ENCODE results near the gene PCMTD2.

The PCMTD2 gene

DNA sequence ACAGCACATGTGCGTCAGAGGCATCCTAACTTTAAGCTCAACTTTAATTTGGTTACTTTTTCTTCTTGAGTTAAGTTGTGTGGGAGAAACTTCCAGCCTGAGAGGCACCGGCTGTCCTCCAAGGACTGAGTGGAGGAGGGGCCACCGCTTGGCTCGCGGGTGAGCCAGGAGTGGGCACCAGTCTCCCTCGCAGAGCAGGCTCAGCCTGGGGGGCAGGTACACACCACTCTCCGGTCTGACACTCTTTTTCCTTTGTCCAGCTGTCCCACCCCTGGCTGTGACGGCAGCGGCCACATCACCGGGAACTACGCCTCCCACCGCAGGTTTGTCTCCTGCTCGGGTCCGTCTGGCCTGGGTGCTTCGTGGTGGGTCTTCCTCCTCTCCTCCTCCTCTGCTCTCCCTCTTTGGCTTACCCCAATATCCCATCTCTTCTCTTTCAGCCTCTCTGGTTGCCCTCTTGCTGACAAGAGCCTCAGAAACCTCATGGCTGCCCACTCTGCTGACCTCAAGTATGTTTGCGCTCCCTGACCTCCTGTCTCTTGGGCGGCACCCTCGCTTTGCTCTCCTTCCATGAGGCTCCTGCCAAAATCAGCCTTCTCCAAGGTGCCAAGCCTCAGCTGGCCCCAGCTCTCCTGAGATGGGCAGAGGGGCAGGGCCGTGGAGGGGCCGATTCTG is 32.6 kb upstream of the PCMTD2 start:
- TF ChIP-seq, protein P1, sequence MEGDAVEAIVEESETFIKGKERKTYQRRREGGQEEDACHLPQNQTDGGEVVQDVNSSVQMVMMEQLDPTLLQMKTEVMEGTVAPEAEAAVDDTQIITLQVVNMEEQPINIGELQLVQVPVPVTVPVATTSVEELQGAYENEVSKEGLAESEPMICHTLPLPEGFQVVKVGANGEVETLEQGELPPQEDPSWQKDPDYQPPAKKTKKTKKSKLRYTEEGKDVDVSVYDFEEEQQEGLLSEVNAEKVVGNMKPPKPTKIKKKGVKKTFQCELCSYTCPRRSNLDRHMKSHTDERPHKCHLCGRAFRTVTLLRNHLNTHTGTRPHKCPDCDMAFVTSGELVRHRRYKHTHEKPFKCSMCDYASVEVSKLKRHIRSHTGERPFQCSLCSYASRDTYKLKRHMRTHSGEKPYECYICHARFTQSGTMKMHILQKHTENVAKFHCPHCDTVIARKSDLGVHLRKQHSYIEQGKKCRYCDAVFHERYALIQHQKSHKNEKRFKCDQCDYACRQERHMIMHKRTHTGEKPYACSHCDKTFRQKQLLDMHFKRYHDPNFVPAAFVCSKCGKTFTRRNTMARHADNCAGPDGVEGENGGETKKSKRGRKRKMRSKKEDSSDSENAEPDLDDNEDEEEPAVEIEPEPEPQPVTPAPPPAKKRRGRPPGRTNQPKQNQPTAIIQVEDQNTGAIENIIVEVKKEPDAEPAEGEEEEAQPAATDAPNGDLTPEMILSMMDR (IDR thresholded peaks at IDR 0.05; ENCODE audit: low read depth, low read length, missing control alignments): no peak
- no peak overlapping the region for H3K4me3 ChIP-seq (ENCODE audit: low read depth, low read length)
- no peak for DNase-seq (ENCODE audit: low read depth)

DNA sequence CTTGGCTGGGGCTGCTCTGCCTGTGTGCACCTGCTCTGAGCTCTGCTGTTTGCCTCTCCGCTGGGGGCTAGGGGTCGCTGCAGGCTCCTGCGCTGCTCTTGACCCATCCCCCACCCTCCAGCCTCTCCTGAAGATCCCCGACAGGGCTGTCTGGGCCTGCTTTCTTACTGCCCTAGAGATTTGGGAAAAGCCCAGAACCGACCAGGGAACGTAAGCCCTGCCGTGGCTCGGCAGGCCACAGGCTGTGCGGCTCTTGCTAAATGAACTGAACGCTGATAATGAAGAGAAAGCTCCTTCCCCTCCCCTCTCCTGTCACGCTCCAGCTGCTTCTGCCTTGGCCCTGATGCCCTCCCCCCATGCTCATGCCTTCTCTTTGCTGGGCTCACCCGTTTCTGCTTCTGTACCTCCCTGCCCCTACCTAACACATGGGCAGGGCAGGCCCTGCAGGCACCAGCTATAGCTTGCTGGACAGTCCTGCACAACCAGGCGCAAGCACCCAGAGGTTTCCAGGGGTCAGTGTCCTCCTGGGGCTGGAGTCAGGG is 32.0 kb upstream of the PCMTD2 start:
- no peak for DNase-seq (ENCODE audit: low read depth)
- TF ChIP-seq, protein P1 (IDR thresholded peaks at IDR 0.05; ENCODE audit: low read depth, low read length, missing control alignments): peak; percentile 10

DNA sequence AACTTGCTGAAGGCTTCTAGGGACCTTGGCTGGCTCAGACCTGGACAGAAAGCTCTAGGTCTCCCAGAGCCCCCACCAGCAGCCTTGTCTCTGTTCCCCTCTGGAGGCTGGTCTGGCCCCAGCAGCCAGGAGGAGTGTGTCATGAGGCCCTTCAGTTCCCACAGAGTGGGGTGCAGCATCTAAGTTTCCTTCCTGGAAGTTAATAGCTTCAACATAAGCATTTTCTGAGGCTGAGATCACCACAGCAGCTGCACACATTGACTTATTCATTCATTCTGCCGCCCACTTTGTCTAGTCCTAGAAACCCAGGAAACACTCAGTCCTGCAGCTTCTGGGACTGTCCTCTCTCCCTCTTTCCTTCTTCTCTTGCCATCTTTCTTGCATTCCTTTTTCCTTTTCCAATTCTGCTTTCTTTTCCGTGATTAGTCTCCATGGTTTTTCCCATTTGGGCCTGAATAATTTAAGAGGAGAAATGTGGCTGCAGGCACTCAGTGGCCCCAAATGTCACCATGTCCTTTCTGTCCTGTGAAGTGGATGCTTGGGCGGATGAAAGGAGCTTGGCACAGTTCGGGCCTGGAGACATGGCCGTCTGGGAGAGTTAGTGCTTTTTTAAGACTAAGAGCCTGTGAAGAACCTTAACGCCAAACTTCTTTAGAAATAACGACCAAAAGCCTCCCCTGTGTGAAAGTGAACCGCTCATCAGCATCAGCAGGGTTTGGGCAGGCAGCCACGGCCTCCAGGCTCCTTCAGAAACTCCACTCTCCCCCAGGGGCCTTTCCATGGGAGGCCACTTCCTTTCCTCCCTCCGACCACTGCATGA is 31.0 kb upstream of the PCMTD2 start:
- no peak for DNase-seq (ENCODE audit: low read depth)

More for the DNA sequence above, 32.0 kb upstream of the PCMTD2 start:
- H3K4me3 ChIP-seq (ENCODE audit: low read depth, low read length): no peak overlapping the region

DNA sequence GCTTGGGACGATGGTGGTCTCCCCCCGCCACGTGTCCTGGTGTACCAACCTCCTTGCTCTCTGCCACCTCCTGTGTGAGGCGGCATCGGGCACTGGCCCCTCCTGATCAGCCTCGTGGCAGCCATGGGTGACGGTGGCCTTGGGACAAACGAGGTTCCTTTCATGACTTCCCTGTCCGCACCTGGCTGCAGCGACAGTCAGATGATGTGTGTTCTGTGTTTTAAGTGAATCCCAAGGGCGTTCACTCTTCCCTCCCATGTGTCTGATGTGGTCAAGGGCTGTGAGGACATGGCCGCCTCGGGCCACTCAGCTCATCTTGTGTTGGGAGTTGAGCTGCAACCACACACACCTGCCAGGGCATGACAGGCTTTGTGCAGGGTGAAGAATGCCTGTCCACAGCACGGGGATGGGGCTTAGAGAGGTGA is 30.4 kb upstream of the PCMTD2 start:
- TF ChIP-seq, protein P1 (IDR thresholded peaks at IDR 0.05; ENCODE audit: low read depth, low read length, missing control alignments): no peak
- no peak overlapping the region for H3K4me3 ChIP-seq (ENCODE audit: low read depth, low read length)
- DNase-seq (ENCODE audit: low read depth): no peak

More for the DNA sequence above, 31.0 kb upstream of the PCMTD2 start:
- H3K4me3 ChIP-seq (ENCODE audit: low read depth, low read length): no peak overlapping the region
- TF ChIP-seq, protein P1 (IDR thresholded peaks at IDR 0.05; ENCODE audit: low read depth, low read length, missing control alignments): no peak

DNA sequence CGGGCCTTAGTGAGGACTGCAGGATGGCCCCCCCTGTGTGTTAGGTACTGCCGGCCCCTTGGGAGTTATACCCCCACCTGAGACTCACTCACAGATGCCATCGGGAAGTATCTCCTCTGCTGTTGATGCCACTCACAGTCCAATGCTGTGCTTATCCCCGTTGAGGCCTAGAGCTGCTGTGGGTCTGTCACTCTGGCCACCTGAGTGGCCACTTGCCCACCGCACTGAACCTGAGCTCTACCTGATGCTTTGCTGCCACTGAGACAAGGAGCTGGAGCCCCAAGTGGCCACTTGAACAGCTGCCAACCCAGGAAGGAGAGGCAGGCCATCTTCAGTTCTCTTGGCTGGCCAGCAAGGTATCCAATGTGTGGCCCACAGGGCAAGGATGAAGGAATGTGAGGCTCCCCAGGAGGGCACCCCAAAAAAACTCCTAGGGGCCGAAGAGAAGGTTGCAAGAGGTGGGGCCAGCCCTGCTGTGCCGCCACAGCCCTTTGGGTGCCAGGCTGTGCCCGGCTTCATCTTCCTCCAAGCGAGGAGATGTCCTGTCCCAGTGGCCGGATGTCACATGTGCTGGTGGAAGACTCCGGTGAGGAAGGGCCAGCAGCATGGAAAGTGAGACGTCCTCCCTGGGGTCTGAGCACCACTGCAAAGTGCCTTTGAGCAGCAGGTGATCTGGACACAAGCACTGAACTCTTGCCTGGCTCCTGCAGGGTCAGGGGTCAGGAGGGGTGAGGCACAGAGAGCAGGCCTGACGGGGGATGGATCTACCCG is 29.5 kb upstream of the PCMTD2 start:
- TF ChIP-seq, protein P1 (IDR thresholded peaks at IDR 0.05; ENCODE audit: low read depth, low read length, missing control alignments): no peak
- no peak overlapping the region for H3K4me3 ChIP-seq (ENCODE audit: low read depth, low read length)
- no peak for DNase-seq (ENCODE audit: low read depth)

DNA sequence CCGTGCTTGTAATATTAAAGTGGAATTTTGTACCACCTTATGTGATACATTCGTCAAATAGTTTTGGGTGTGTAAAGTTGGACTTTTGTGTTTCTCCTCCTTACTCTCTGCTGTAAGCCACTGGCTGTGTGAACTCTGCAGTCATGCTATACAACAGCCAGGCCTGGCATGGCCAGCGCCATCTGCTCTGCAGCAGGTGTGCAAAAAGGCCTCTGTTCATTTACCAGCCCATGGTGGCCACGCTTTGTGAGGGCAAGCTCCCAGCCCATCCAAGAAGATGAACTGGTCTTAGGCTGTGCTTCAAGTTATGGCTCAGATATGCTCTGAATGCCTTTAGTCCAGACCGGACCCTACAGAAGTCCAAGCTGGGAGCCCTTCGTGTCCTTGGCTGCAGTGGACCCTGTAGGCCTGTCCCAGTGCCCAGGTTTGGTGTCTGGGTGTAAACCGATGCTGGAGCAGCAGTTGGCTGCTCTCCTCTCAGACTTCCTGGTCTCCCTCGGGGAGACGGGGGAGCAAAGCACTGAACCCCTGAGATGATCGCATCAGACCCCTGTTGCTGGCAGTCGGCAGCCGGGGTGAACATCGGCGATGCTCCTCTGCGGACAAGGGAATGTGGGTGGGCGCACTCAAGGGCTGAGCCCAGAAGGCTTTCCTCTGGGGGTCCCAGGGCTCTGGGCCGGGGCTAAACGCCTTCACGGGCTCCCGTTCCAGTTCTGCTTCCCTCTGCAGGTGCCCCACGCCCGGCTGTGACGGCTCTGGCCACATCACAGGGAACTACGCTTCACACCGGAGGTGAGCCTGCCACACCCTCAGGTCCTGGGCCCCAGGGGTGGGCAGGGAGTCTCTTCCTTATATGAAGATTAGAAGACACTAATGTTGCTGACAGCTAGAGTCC is 28.6 kb upstream of the PCMTD2 start:
- TF ChIP-seq, protein P1 (IDR thresholded peaks at IDR 0.05; ENCODE audit: low read depth, low read length, missing control alignments): no peak
- no peak overlapping the region for H3K4me3 ChIP-seq (ENCODE audit: low read depth, low read length)
- no peak for DNase-seq (ENCODE audit: low read depth)

All from GM12864 (cell line).